ENCODE results near the gene KBTBD6.

DNA sequence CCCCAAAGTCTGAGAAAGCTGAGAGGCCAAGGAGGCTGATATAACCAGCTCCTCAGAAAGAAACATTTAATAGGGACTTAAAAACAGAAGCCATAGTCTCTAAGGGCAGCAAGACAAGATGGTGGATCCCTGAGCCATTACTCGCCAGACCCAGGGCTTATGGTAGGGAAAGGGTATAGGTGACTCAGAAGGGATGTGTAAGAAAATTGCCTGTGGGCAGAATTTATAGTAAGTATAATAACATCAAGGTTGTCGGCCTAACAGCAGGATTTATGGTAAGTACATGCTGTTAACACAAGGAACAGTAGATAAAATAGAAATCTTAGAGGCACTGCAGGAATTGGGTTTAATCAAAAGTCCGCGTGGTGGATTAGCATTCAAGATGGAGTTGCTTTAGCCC lies 14.7 kb downstream of the KBTBD6 start:
- TF ChIP-seq, protein P1, sequence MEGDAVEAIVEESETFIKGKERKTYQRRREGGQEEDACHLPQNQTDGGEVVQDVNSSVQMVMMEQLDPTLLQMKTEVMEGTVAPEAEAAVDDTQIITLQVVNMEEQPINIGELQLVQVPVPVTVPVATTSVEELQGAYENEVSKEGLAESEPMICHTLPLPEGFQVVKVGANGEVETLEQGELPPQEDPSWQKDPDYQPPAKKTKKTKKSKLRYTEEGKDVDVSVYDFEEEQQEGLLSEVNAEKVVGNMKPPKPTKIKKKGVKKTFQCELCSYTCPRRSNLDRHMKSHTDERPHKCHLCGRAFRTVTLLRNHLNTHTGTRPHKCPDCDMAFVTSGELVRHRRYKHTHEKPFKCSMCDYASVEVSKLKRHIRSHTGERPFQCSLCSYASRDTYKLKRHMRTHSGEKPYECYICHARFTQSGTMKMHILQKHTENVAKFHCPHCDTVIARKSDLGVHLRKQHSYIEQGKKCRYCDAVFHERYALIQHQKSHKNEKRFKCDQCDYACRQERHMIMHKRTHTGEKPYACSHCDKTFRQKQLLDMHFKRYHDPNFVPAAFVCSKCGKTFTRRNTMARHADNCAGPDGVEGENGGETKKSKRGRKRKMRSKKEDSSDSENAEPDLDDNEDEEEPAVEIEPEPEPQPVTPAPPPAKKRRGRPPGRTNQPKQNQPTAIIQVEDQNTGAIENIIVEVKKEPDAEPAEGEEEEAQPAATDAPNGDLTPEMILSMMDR (IDR thresholded peaks at IDR 0.05; ENCODE audit: low read depth, low read length, missing input control): no peak
- TF ChIP-seq YY1 (IDR thresholded peaks at IDR 0.05) (no peak), HNF4G (IDR thresholded peaks at IDR 0.05) (no peak), HNF4A (conservative IDR thresholded peaks at IDR 0.05) (no peak), TAF1 (conservative IDR thresholded peaks at IDR 0.05) (no peak), SP1 (IDR thresholded peaks at IDR 0.05) (no peak), GABPA (IDR thresholded peaks at IDR 0.05 in 1 of 2, conservative IDR thresholded peaks at IDR 0.05 in 1 of 2) (no peak), RAD21 (IDR thresholded peaks at IDR 0.05) (no peak), REST (IDR thresholded peaks at IDR 0.05) (no peak), JUND (IDR thresholded peaks at IDR 0.05) (no peak), RXRA (IDR thresholded peaks at IDR 0.05) (no peak)
- TF ChIP-seq, protein P2, sequence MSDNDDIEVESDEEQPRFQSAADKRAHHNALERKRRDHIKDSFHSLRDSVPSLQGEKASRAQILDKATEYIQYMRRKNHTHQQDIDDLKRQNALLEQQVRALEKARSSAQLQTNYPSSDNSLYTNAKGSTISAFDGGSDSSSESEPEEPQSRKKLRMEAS (IDR thresholded peaks at IDR 0.05): no peak
